Endothelial cell of umbilical vein (primary cell): Measurements from ENCODE around the gene DTD2. TPM values are rescaled to one million over a fixed set of nuclear protein-coding genes. Genes with fewer than 3 reads are reported as not detected.

Experiments
- BruUV-seq: library from RNA; stranded (reverse); fragments of 400-500 nt; replicated peaks from 2 replicates; lab custom pipeline; 2021; lab: Mats Ljungman, UMichigan
- CTCF ChIA-PET: fragments of 300-600, 350-600 bp; sonication (Branson Sonifier 250); formaldehyde crosslinking; loops from one replicate; lab custom pipeline; 2021; ENCODE audit warnings: antibody characterized with exemption, inconsistent platforms; lab: Charles Lee
- POLR2A ChIA-PET: fragments of 300-600, 350-600 bp; sonication (Branson Sonifier 250); formaldehyde crosslinking; loops from one replicate; lab custom pipeline; 2021; ENCODE audit warnings: antibody characterized with exemption, inconsistent platforms; lab: Charles Lee
- DNase-seq: peaks from one replicate; pipeline ENCODE4 v3.0.0-alpha.2; 2011; ENCODE audit warnings: low read depth, low spot score
- FAIRE-seq: peaks from 2 replicates; lab custom pipeline; 2011; peaks lifted over from hg19 to GRCh38; lab: Jason Lieb, UNC
- H2AFZ ChIP-seq: 2 replicates; pipeline ENCODE4 v1.6.0; 2012; ENCODE audit warnings: low read depth, low read length, control low read depth, inconsistent platforms
- H3K27ac ChIP-seq: 2 replicates; pipeline ENCODE4 v1.5.1; 2011; ENCODE audit warnings: low read depth, mild to moderate bottlenecking, control low read depth, low read length, moderate library complexity; ENCODE audit not compliant: insufficient read depth
- H3K27me3 ChIP-seq, 2 experiments: 2 replicates each; pipeline versions ENCODE4 v1.6.0 to v1.6.1; 2011; ENCODE audit warnings: low read length in 2 of 2, mixed read lengths in 1 of 2; ENCODE audit not compliant: control insufficient read depth in 2 of 2, insufficient read depth in 2 of 2
- H3K36me3 ChIP-seq, 2 experiments: 2 replicates in 1 of 2; 3 replicates in 1 of 2; pipeline ENCODE4 v1.5.1; 2011; ENCODE audit warnings: low read length in 2 of 2, mild to moderate bottlenecking in 1 of 2, moderate library complexity in 1 of 2; ENCODE audit not compliant: control insufficient read depth in 2 of 2, insufficient read depth in 2 of 2; ENCODE audit errors: extremely low read depth in 1 of 2
- H3K4me1 ChIP-seq: 3 replicates; pipeline ENCODE4 v1.5.1; 2011; ENCODE audit warnings: mild to moderate bottlenecking, low read length; ENCODE audit not compliant: control insufficient read depth, insufficient read depth; ENCODE audit errors: extremely low read depth
- H3K4me2 ChIP-seq: 2 replicates; pipeline ENCODE4 v1.6.1; 2011; ENCODE audit warnings: low read length, control low read depth, mixed read lengths; ENCODE audit not compliant: insufficient read depth
- H3K4me3 ChIP-seq, 3 experiments: fragments of 200-600 bp in 1 of 3; sonication (generic), shearing (Covaris generic) in 1 of 3; replicated peaks in 1 of 3; 2 replicates each; pipeline ENCODE4 v1.5.1; 2011 to 2016; ENCODE audit warnings: control low read depth in 3 of 3, low read length in 3 of 3, mild to moderate bottlenecking in 2 of 3, inconsistent platforms in 1 of 3, low read depth in 1 of 3, moderate library complexity in 1 of 3; ENCODE audit not compliant: insufficient read depth in 1 of 3
- H3K79me2 ChIP-seq: 2 replicates; pipeline ENCODE4 v1.6.0; 2012; ENCODE audit warnings: low read length, inconsistent platforms; ENCODE audit not compliant: control insufficient read depth, insufficient read depth
- H3K9ac ChIP-seq: replicated peaks from 2 replicates; pipeline ENCODE3; 2011; ENCODE audit warnings: low read length, control low read depth; ENCODE audit not compliant: insufficient read depth; ENCODE audit errors: extremely low read depth
- H3K9me1 ChIP-seq: replicated peaks from 3 replicates; pipeline ENCODE4 v1.6.0; 2011; ENCODE audit warnings: mild to moderate bottlenecking, low read length; ENCODE audit not compliant: control insufficient read depth, insufficient read depth; ENCODE audit errors: extremely low read depth
- H3K9me3 ChIP-seq: replicated peaks from 2 replicates; pipeline ENCODE4 v1.5.1; 2012; ENCODE audit warnings: low read length, inconsistent platforms; ENCODE audit not compliant: control insufficient read depth, insufficient read depth
- H4K20me1 ChIP-seq: replicated peaks from 2 replicates; pipeline ENCODE3; 2011; ENCODE audit warnings: mild to moderate bottlenecking, low read length; ENCODE audit not compliant: control insufficient read depth, insufficient read depth; ENCODE audit errors: extremely low read depth
- EZH2 ChIP-seq: IDR thresholded peaks from 2 replicates; pipeline ENCODE4 v1.6.1; 2012; ENCODE audit warnings: borderline replicate concordance, low read depth, mild to moderate bottlenecking, moderate library complexity, low read length, inconsistent platforms; ENCODE audit not compliant: severe bottlenecking
- FOS ChIP-seq: IDR thresholded peaks from 2 replicates; pipeline ENCODE4 v1.6.1; 2011; ENCODE audit warnings: mild to moderate bottlenecking, low read length, moderate library complexity, borderline replicate concordance; ENCODE audit not compliant: insufficient read depth
- GATA2 ChIP-seq: IDR thresholded peaks from 2 replicates; pipeline ENCODE4 v1.7.0; 2011; ENCODE audit warnings: low read depth, mild to moderate bottlenecking, moderate library complexity, mixed read lengths, low read length; ENCODE audit not compliant: insufficient read length, insufficient read depth
- JUN ChIP-seq: IDR thresholded peaks from 2 replicates; pipeline ENCODE4 v1.6.1; 2011; ENCODE audit warnings: borderline replicate concordance, low read depth; ENCODE audit not compliant: insufficient read length, insufficient read depth
- MYC ChIP-seq: IDR thresholded peaks from one replicate; pipeline ENCODE4 v1.6.1; 2011; ENCODE audit warnings: mild to moderate bottlenecking, low read depth, low read length
- POLR2A ChIP-seq: IDR thresholded peaks from 2 replicates; pipeline ENCODE4 v1.6.1; 2012; ENCODE audit warnings: low read depth, mild to moderate bottlenecking, control low read depth, low read length
- POLR2AphosphoS5 ChIP-seq: IDR thresholded peaks from 2 replicates; pipeline ENCODE4 v1.6.1; 2012; ENCODE audit warnings: low read depth, mild to moderate bottlenecking, control low read depth, low read length, moderate library complexity; ENCODE audit not compliant: insufficient read depth
- dilution Hi-C: fragments of 300-500 bp; cut with MboI; formaldehyde crosslinking; loops from one replicate; pipeline ENCODE4 v1.15.0; 2019; ENCODE audit warnings: low sequenced_read_pairs; ENCODE audit not compliant: extremely low pct_ligation_motif_present
- intact Hi-C: fragments of 100-400 bp; cut with micrococcal nuclease; formaldehyde crosslinking; loops from one replicate; pipeline ENCODE4 v1.10.0; 2022
- polyA plus RNA-seq, 4 experiments: library from polyadenylated mRNA; depleted of rRNA in 3 of 4; stranded (reverse) in 3 of 4; unstranded in 1 of 4; fragments of >200 nt; gene quantifications; 2 replicates each; pipeline versions ENCODE4 v1.2.1 to v1.2.3, GENCODE V29; 2011 to 2012; ENCODE audit warnings: missing spikeins in 1 of 4
- total RNA-seq: library from RNA; stranded (reverse); gene quantifications from 2 replicates; pipeline ENCODE4 v1.2.3, GENCODE V29; 2021
- TF ChIP-seq, protein P1 (sequence below), 2 donors: IDR thresholded peaks; 1 replicate in 1 of 2; 2 replicates in 1 of 2; pipeline ENCODE4 v1.5.1; 2011; ENCODE audit warnings: low read length in 2 of 2, mild to moderate bottlenecking in 2 of 2, moderate library complexity in 2 of 2, control low read depth in 1 of 2, inconsistent platforms in 1 of 2, low read depth in 1 of 2; ENCODE audit not compliant: insufficient read depth in 1 of 2; ENCODE audit errors: extremely low read depth in 1 of 2
- TF ChIP-seq, protein P2 (sequence below): IDR thresholded peaks from 2 replicates; pipeline ENCODE4 v1.6.1; 2011; ENCODE audit not compliant: insufficient read depth, insufficient read length

The DTD2 gene
- total and polyA plus RNA-seq, 2 donors (not counting 3 experiments of a cell fraction or from before 2014, with no cell fraction given): 9.2 to 14.4 TPM

DNA sequence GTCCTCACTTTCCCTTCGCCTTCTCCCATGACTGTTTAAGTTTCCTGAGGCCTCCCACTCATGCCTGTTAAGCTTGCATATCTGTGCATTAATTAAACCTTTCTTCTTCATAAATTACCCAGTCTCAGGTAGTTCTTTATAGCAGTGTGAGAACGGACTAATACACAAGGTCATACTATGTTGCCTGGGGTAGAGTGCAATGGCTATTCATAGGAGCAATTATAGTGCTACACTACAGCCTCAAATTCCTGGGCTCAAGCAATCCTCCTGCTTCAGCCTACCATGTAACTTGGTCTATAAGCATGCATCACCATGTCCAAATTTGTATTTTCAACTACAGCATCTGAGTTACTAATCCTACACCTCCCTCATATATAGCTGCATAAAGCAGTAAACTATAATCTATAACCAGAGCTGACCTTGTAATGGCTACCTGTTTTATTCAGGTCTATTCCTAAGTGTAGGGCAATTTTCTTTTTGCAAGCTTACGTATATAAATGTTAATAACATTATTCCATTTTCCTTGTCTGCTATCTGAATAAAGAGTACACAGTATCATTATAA lies 55.9 kb downstream of the DTD2 start:
- Histone ChIP-seq H3K27me3 (no peaks in the 10 kb centered on the region), H3K4me3 (no peak overlapping the region), H4K20me1 (no peaks in the 10 kb centered on the region), H3K4me1 (no peaks in the 10 kb centered on the region), H3K4me2 (no peak overlapping the region), H3K27ac (no peak overlapping the region), H2AFZ (no peak overlapping the region), H3K79me2 (peaks cover 12% of the 10 kb centered on the region), H3K9me3 (no peaks in the 10 kb centered on the region), H3K9me1 (no peaks in the 10 kb centered on the region), H3K9ac (no peak overlapping the region), H3K36me3 (peaks cover 0 to 6% of the 10 kb centered on the region in 2 experiments)
- no peak for FAIRE-seq
- intact Hi-C loops: no loop called here
- dilution Hi-C loops: no loop called here
- BruUV-seq: no TSS peak
- ChIA-PET POLR2A (no interaction called here), CTCF (interaction anchor here (0.9 to 2.7 kb wide), 2 partner anchors 12 to 18 kb away, joined by 4 to 8 read pairs; partner anchors contain the start of gene HEATR5A)
- DNase-seq: no peak
- no peak for TF ChIP-seq EZH2
- no peak for TF ChIP-seq GATA2
- no peak for TF ChIP-seq POLR2A
- no peak for TF ChIP-seq POLR2AphosphoS5
- no peak for TF ChIP-seq MYC
- TF ChIP-seq, protein P1, sequence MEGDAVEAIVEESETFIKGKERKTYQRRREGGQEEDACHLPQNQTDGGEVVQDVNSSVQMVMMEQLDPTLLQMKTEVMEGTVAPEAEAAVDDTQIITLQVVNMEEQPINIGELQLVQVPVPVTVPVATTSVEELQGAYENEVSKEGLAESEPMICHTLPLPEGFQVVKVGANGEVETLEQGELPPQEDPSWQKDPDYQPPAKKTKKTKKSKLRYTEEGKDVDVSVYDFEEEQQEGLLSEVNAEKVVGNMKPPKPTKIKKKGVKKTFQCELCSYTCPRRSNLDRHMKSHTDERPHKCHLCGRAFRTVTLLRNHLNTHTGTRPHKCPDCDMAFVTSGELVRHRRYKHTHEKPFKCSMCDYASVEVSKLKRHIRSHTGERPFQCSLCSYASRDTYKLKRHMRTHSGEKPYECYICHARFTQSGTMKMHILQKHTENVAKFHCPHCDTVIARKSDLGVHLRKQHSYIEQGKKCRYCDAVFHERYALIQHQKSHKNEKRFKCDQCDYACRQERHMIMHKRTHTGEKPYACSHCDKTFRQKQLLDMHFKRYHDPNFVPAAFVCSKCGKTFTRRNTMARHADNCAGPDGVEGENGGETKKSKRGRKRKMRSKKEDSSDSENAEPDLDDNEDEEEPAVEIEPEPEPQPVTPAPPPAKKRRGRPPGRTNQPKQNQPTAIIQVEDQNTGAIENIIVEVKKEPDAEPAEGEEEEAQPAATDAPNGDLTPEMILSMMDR (IDR thresholded peaks at IDR 0.05; ENCODE audit: extremely low read depth in 1 of 2, insufficient read depth in 1 of 2, low read depth in 1 of 2, low read length in 2 of 2): no peak
- no peak for TF ChIP-seq JUN
- TF ChIP-seq, protein P2, sequence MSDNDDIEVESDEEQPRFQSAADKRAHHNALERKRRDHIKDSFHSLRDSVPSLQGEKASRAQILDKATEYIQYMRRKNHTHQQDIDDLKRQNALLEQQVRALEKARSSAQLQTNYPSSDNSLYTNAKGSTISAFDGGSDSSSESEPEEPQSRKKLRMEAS: no peak
- no peak for TF ChIP-seq FOS
